Skeletal muscle satellite cell (primary cell): ENCODE results near the gene PRMT7.

Source experiments
- H3K27me3 ChIP-seq: 2 replicates; pipeline ENCODE4 v1.7.0; 2013; ENCODE audit warnings: low read length; ENCODE audit not compliant: control insufficient read depth, insufficient read depth
- H3K36me3 ChIP-seq: 2 replicates; pipeline ENCODE4 v1.7.0; 2013; ENCODE audit warnings: mild to moderate bottlenecking, control low read depth, low read length; ENCODE audit not compliant: insufficient read depth
- H3K4me1 ChIP-seq: 2 replicates; pipeline ENCODE4 v1.7.0; 2013; ENCODE audit warnings: low read length; ENCODE audit not compliant: control insufficient read depth, insufficient read depth
- H3K4me2 ChIP-seq: 2 replicates; pipeline ENCODE4 v1.7.0; 2013; ENCODE audit warnings: mild to moderate bottlenecking, low read length
- H3K4me3 ChIP-seq: 2 replicates; pipeline ENCODE4 v1.7.0; 2013; ENCODE audit warnings: low read length
- H3K9ac ChIP-seq: 2 replicates; pipeline ENCODE4 v1.7.0; 2013; ENCODE audit warnings: mild to moderate bottlenecking, low read depth, low read length, moderate library complexity
- H3K9me3 ChIP-seq: replicated peaks from 2 replicates; pipeline ENCODE4 v1.7.0; 2013; ENCODE audit warnings: mild to moderate bottlenecking, control low read depth, low read length

Gene PRMT7

DNA sequence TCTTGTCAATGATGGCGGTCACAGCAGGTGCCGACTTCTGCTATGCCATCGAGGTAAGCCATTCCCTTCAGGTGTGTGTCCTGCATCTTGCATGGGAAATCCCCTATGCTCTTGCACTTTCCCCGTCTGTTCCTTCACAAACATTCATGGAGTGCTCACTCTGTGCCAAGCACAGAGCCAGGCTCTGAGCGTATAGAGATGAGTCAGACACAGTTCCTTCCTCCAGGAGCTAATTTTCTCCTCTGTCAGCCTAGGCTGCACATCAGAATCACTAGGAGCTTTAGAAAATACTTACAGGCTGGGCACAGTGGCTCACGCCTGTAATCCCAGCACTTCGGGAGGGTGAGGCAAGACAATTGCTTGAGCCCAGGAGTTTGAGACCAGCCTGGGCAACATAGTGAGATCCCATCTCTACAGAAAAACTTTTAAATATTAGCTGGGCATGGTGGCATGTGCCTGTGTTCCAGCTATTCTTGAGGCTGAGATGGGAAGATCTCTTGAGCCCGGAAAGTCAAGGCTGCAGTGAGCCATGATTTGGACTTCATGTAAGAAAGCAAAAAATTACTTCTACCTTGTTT, 14.1 kb downstream of the PRMT7 start:
- H3K27me3 ChIP-seq: no peaks in the 10 kb centered on the region
- no peaks in the 10 kb centered on the region for H3K9me3 ChIP-seq
- H3K4me3 ChIP-seq: no peak overlapping the region
- H3K4me1 ChIP-seq: no peaks in the 10 kb centered on the region
- H3K36me3 ChIP-seq: peaks cover 34% of the 10 kb centered on the region
- no peak overlapping the region for H3K9ac ChIP-seq
- no peak overlapping the region for H3K4me2 ChIP-seq

GRCh38 chr16:68328151-68328859, 17.5 kb downstream of the PRMT7 start:
- Histone ChIP-seq H3K4me3 (no peak overlapping the region), H3K9ac (no peak overlapping the region), H3K4me2 (no peak overlapping the region), H3K4me1 (peaks cover 16% of the 10 kb centered on the region), H3K27me3 (no peaks in the 10 kb centered on the region), H3K36me3 (peaks cover 29% of the 10 kb centered on the region), H3K9me3 (no peaks in the 10 kb centered on the region)

- Histone ChIP-seq H3K9ac (no peak overlapping the region), H3K4me2 (no peak overlapping the region), H3K36me3 (peaks cover 28% of the 10 kb centered on the region), H3K4me1 (peaks cover 22% of the 10 kb centered on the region), H3K4me3 (no peak overlapping the region), H3K9me3 (no peaks in the 10 kb centered on the region), H3K27me3 (no peaks in the 10 kb centered on the region)
Observed at GRCh38 chr16:68328860-68329390, 18.1 kb downstream of the PRMT7 start.

DNA sequence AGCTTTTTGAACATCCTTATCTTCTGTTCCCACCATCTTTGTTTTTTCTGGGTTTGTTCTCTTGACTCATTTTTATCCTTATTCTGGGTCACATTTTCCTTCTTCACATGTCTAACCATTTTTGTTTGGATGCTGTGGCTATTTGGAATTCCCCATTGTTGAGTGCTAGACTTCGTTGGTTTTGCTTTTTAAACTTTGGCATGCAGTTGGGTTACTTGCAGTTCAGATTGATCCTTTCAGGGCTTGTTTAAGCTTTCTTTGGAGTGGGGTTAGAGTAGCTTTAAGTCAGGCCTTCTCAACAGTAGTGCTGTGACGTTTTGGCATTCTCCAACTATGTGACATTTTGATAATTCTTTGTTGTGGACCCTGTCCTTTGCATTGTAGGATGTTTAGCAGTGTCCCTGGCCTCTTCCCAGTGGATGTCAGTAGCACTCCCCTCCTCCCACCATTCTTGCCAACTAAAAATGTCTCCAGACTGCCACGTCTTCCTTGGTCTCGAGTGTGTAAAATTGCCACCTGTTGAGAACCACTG, 21.1 kb downstream of the PRMT7 start:
- no peaks in the 10 kb centered on the region for H3K9me3 ChIP-seq
- H3K4me1 ChIP-seq: peaks cover 37% of the 10 kb centered on the region
- H3K9ac ChIP-seq: peak overlapping the region; percentile 12
- H3K27me3 ChIP-seq: no peaks in the 10 kb centered on the region
- H3K4me3 ChIP-seq: no peak overlapping the region
- H3K4me2 ChIP-seq: peak overlapping the region; percentile 30
- peaks cover 6% of the 10 kb centered on the region for H3K36me3 ChIP-seq

GRCh38 chr16:68332411-68333121, 21.7 kb downstream of the PRMT7 start:
- Histone ChIP-seq H3K27me3 (no peaks in the 10 kb centered on the region), H3K9me3 (no peaks in the 10 kb centered on the region), H3K36me3 (peaks cover 12% of the 10 kb centered on the region), H3K4me3 (no peak overlapping the region), H3K9ac (peak overlapping the region; percentile 12), H3K4me2 (peak overlapping the region; percentile 30), H3K4me1 (peaks cover 37% of the 10 kb centered on the region)

GRCh38 chr16:68335175-68335574, 24.4 kb downstream of the PRMT7 start:
- Histone ChIP-seq H3K36me3 (peaks cover 27% of the 10 kb centered on the region), H3K4me3 (no peak overlapping the region), H3K9me3 (no peaks in the 10 kb centered on the region), H3K27me3 (no peaks in the 10 kb centered on the region), H3K4me2 (no peak overlapping the region), H3K4me1 (peaks cover 37% of the 10 kb centered on the region), H3K9ac (no peak overlapping the region)

DNA sequence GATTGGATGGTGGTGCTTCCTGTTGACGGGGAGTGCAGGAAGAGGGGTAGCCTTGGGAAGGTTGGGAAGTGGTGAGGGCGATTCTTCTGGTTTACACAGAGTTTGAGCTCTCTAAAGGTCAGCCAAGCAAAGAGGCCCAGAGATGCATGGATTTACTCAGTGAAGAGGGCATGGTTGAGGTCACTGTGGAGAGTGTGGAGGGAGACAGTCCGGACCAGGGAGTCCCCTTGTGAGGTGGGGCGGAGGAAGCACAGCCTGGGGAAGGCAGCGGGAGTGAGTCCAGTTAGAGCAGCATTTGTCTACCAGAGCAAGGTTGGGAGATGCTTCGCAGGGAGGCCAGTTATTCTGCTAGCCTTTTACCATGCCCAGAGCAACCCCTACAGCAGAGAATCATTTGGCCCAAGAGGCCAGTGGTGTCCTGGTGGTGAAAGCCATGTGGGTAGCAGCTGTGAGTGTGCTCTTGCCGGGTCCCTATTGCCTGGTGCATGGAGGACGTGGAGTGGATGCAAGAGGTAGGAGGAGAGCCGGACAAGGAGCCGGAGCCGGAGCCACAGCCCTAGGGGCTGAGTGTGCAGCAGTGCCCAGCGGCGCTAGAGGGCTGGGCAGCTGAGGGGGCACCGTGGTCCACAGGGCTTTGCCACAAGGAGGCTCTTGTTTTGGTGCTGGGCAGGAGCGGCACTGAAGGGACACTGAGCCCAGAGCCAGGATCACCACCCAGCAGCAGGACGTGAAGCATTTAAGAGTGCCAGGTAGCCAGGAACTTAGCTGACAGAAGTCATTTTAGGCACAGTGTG, 27.7 kb downstream of the PRMT7 start:
- H3K4me1 ChIP-seq: peaks cover 18% of the 10 kb centered on the region
- H3K4me2 ChIP-seq: no peak overlapping the region
- no peak overlapping the region for H3K9ac ChIP-seq
- H3K27me3 ChIP-seq: no peaks in the 10 kb centered on the region
- peaks cover 43% of the 10 kb centered on the region for H3K36me3 ChIP-seq
- no peak overlapping the region for H3K4me3 ChIP-seq
- H3K9me3 ChIP-seq: no peaks in the 10 kb centered on the region

GRCh38 chr16:68339214-68339613, 28.4 kb downstream of the PRMT7 start:
- H3K9ac ChIP-seq: no peak overlapping the region
- H3K4me3 ChIP-seq: no peak overlapping the region
- peaks cover 13% of the 10 kb centered on the region for H3K4me1 ChIP-seq
- H3K4me2 ChIP-seq: no peak overlapping the region
- no peaks in the 10 kb centered on the region for H3K27me3 ChIP-seq
- H3K36me3 ChIP-seq: peaks cover 43% of the 10 kb centered on the region
- H3K9me3 ChIP-seq: no peaks in the 10 kb centered on the region

DNA sequence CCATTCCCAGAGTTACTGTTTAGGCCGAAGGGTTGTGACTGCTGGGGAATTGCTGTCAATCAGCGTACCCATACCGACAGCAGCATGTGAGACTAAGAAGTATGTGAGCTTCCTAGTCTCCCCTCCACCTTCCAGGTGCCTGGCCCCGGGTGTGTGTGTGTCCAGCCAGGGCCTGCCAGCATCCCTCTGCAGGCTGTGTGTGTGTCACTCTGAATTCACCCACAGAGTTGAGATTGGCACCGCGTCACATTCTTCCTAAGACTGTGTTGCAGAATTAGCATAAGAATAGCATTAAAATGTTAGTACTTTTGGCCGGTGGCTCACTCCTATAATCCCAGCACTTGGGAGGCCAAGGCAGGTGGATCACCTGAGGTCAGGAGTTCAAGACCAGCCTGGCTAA, 31.8 kb downstream of the PRMT7 start:
- no peak overlapping the region for H3K4me3 ChIP-seq
- H3K9me3 ChIP-seq: no peaks in the 10 kb centered on the region
- H3K36me3 ChIP-seq: peaks cover 58% of the 10 kb centered on the region
- H3K4me2 ChIP-seq: no peak overlapping the region
- H3K27me3 ChIP-seq: no peaks in the 10 kb centered on the region
- no peak overlapping the region for H3K9ac ChIP-seq
- H3K4me1 ChIP-seq: no peaks in the 10 kb centered on the region

- H3K9me3 ChIP-seq: no peaks in the 10 kb centered on the region
- H3K36me3 ChIP-seq: peaks cover 53% of the 10 kb centered on the region
- H3K4me1 ChIP-seq: no peaks in the 10 kb centered on the region
Observed at GRCh38 chr16:68343137-68343536, 32.3 kb downstream of the PRMT7 start.

DNA sequence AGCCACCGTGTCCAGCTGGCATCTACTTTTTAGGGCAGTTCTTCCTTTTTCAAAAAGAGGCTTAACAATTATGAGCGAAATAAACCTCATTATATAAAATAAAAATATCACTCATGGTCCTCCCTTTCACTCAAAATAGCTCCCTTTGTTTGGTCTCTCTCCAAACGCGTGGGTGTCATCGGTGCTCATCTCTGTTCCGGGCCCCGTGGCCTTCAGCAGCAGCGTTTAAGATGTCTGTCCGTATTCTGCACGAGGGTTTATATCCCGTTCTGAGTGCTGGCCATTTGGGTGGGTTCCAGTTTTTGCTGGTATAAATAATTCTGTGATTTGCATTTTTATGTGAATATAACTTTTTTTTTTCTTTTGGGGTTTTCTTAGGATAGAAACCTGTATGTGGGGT, 33.4 kb downstream of the PRMT7 start:
- no peaks in the 10 kb centered on the region for H3K9me3 ChIP-seq
- no peak overlapping the region for H3K4me3 ChIP-seq
- no peaks in the 10 kb centered on the region for H3K27me3 ChIP-seq
- no peak overlapping the region for H3K9ac ChIP-seq
- H3K4me2 ChIP-seq: no peak overlapping the region
- no peaks in the 10 kb centered on the region for H3K4me1 ChIP-seq
- H3K36me3 ChIP-seq: peaks cover 54% of the 10 kb centered on the region

More at GRCh38 chr16:68343137-68343536, 32.3 kb downstream of the PRMT7 start:
- no peak overlapping the region for H3K4me2 ChIP-seq
- no peaks in the 10 kb centered on the region for H3K27me3 ChIP-seq
- no peak overlapping the region for H3K4me3 ChIP-seq
- no peak overlapping the region for H3K9ac ChIP-seq
